Upper lobe of right lung (tissue), 1 donor: ENCODE data around the gene FNIP1. TPM values are rescaled to one million over a fixed set of nuclear protein-coding genes. Genes with fewer than 3 reads are reported as not detected.

ENCODE experiments used
- ATAC-seq: fragments of 200-7000 bp; cut with Tn5 transposase; one replicate; pipeline ENCODE4 v1.9.1; 2020; ENCODE audit warnings: mild to moderate bottlenecking, moderate library complexity
- DNase-seq: peaks from one replicate; pipeline ENCODE4 v3.0.0-alpha.2; 2020
- H3K27ac ChIP-seq: fragments of 200-600 bp; one replicate; pipeline ENCODE4 v1.8.0; 2022
- H3K27me3 ChIP-seq: fragments of 200-600 bp; one replicate; pipeline ENCODE4 v1.8.0; 2022; ENCODE audit warnings: mild to moderate bottlenecking
- H3K36me3 ChIP-seq: fragments of 200-600 bp; one replicate; pipeline ENCODE4 v1.8.0; 2022
- H3K4me1 ChIP-seq: fragments of 200-600 bp; one replicate; pipeline ENCODE4 v1.8.0; 2022
- H3K4me3 ChIP-seq: fragments of 200-600 bp; one replicate; pipeline ENCODE4 v1.8.0; 2022; ENCODE audit warnings: mild to moderate bottlenecking
- H3K9me3 ChIP-seq: fragments of 200-600 bp; one replicate; pipeline ENCODE4 v1.8.0; 2022
- intact Hi-C: fragments of 100-400 bp; cut with DNase I; formaldehyde crosslinking; loops from one replicate; pipeline ENCODE4 v1.11.0; 2022
- total RNA-seq: library from RNA; stranded (reverse); fragmentation: NEBNext Ultra II Directional; extraction: Animal tissue kit (Norgen Biotek cat#: 25700); gene quantifications from one replicate; pipeline ENCODE4 v1.2.1, GENCODE V29; 2021
- TF ChIP-seq, protein P1 (sequence below): fragments of 200-600 bp; IDR thresholded peaks from one replicate; pipeline ENCODE4 v1.8.0; 2022; ENCODE audit warnings: antibody characterized with exemption
- donor health status: DM: no; HTN: yes; CAD: no; lungs with severe emphysema.

FNIP1 gene
- total RNA-seq, 1 donor from 2014 or later = 42.7 TPM

DNA sequence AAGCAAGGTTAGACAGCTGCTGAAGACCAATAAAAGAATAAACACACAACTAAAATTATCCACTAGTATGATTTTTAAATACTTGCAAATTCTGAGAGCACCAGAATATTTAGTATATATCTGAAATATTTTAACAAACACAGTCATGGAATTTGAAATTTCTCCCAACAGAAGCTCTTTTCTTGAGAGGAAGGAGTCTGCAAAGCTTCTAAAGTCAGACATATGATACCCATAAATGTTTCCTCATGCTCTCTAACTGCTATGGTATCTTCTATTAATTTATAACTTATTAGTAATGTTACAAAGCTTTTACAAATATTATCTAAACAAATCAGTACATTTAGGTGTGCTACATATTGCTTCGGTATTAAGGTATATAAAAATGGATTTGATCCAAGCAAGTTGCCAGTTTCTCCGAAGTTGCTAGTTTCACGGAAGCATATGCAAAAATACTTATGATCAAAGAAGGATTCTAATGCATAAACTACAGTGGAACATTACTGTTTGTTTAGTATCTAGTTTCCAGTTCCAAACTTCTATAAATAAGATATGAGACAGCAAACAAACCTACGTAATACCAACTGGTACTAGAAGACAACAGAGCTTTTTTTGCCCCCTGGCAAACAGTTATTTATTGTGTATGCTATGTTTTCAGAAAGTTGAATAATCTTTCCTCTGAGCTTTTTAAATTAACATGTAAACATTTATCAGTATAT lies 22.0 kb downstream of the FNIP1 start:
- Histone ChIP-seq H3K36me3 (no peaks in the 10 kb centered on the region), H3K27ac (no peak overlapping the region), H3K4me3 (no peak overlapping the region), H3K4me1 (peaks cover 27% of the 10 kb centered on the region), H3K9me3 (no peaks in the 10 kb centered on the region), H3K27me3 (no peaks in the 10 kb centered on the region)
- intact Hi-C loops = no loop called here
- DNase-seq (no peak), ATAC-seq (no peak)
- TF ChIP-seq, protein P1, sequence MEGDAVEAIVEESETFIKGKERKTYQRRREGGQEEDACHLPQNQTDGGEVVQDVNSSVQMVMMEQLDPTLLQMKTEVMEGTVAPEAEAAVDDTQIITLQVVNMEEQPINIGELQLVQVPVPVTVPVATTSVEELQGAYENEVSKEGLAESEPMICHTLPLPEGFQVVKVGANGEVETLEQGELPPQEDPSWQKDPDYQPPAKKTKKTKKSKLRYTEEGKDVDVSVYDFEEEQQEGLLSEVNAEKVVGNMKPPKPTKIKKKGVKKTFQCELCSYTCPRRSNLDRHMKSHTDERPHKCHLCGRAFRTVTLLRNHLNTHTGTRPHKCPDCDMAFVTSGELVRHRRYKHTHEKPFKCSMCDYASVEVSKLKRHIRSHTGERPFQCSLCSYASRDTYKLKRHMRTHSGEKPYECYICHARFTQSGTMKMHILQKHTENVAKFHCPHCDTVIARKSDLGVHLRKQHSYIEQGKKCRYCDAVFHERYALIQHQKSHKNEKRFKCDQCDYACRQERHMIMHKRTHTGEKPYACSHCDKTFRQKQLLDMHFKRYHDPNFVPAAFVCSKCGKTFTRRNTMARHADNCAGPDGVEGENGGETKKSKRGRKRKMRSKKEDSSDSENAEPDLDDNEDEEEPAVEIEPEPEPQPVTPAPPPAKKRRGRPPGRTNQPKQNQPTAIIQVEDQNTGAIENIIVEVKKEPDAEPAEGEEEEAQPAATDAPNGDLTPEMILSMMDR = no peak

DNA sequence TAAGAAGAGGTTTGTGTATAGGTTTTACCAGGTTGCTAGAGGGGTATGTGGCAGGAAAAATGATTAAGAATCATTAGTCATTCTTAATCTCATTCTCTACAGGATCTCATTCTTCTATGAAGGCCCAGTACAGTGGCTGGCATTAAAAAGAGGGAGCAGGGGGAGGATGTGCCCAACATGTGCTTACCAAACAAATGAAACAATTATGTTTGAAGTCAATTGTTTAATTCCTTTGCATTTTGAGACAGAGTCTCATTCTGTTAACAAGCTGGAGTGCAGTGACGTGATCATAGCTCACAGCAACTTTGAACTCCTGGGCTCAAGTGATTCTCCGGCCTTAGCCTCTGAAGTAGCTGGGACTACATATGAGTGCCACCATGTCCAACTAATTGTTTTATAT lies 23.0 kb downstream of the FNIP1 start:
- Histone ChIP-seq H3K4me3 (no peak overlapping the region), H3K4me1 (peaks cover 31% of the 10 kb centered on the region), H3K36me3 (no peaks in the 10 kb centered on the region), H3K27ac (no peak overlapping the region), H3K27me3 (no peaks in the 10 kb centered on the region), H3K9me3 (no peaks in the 10 kb centered on the region)
- TF ChIP-seq, protein P1 = no peak
- no peak for ATAC-seq
- no peak for DNase-seq
- intact Hi-C loops = no loop called here

DNA sequence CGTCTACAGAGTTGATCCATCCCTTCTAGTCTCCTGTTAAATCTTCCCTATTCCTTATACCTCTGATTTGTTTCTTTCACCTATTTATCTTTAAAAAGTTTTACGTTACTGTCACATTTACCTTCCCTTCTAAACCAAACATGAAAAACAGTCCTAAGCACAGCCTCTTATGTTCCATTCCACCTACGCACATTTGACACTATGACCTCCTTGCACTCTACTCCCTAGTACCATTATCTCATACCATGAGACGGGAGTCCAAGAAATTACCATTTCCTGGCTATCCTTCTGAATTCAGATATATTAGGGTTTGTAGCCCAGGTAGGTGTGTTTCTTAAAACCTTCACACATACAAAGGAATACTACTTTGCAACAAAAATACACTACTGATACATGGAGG lies 25.1 kb downstream of the FNIP1 start:
- peaks cover 36% of the 10 kb centered on the region for H3K4me1 ChIP-seq
- no peaks in the 10 kb centered on the region for H3K9me3 ChIP-seq
- ATAC-seq = no peak
- H3K27ac ChIP-seq = no peak overlapping the region
- no peak overlapping the region for H3K4me3 ChIP-seq
- intact Hi-C loops = no loop called here
- no peaks in the 10 kb centered on the region for H3K27me3 ChIP-seq
- no peaks in the 10 kb centered on the region for H3K36me3 ChIP-seq
- TF ChIP-seq, protein P1 = no peak
- no peak for DNase-seq

DNA sequence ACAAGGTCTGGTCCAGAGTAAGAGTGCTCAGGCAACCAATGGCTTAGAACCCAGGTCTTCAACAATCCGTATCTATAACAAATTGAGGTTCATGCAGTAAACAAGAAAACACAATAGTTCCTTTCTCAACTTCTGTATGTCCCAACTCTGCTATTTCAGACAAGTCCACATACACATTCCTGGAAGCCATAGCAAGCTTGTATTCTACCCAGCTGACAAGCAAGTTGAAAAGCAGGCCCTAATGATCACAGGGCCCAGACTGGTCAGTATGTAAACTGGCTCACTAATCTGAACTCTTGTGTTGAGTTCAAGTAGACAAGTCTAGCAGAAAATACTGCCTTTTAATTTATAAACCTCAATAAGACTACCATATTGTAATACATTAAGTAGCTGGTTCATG lies 26.9 kb downstream of the FNIP1 start:
- Histone ChIP-seq H3K4me1 (peaks cover 46% of the 10 kb centered on the region), H3K9me3 (no peaks in the 10 kb centered on the region), H3K4me3 (no peak overlapping the region), H3K27ac (no peak overlapping the region), H3K27me3 (no peaks in the 10 kb centered on the region), H3K36me3 (no peaks in the 10 kb centered on the region)
- TF ChIP-seq, protein P1 = no peak
- intact Hi-C loops = no loop called here
- ATAC-seq (no peak), DNase-seq (no peak)

DNA sequence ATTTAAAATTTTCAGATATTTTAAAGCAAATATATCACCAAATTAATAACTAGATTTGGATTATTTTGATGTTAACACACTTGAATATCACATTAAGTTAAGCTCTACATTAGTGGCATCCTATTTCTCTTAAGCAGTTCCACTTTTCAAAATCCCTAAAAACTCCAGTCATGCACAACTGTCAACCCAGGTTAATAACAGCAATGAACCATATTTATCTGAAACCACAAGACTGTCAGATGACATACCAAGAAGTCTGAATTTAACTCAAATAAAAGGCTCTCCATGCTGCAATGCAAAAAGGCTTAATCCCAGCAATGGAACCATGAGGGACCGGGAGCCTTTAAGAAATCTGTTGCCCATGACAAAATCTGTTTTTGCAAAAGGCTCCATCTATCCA lies 27.5 kb downstream of the FNIP1 start:
- DNase-seq (no peak), ATAC-seq (no peak)
- H3K27me3 ChIP-seq = no peaks in the 10 kb centered on the region
- intact Hi-C loops = no loop called here
- peaks cover 46% of the 10 kb centered on the region for H3K4me1 ChIP-seq
- H3K9me3 ChIP-seq = no peaks in the 10 kb centered on the region
- no peaks in the 10 kb centered on the region for H3K36me3 ChIP-seq
- no peak overlapping the region for H3K4me3 ChIP-seq
- H3K27ac ChIP-seq = no peak overlapping the region
- TF ChIP-seq, protein P1 = no peak

DNA sequence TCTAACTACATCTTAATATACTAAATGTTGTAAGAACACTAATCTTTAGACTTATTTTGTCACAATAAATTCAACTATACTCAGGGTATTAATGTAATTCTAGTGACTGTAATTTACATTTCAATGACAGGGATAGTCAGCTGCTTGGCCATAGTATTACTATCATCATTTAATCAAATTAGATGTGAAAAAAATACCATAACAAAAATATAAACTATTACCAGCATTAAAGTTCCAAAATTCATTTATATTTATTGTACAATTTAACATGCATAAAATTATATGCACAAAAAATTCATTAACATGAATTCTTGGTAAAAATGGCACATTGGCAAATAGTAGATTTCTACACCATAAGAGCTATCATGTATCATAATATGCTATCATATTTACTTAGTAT lies 28.9 kb downstream of the FNIP1 start:
- intact Hi-C loops = no loop called here
- Histone ChIP-seq H3K4me1 (peaks cover 40% of the 10 kb centered on the region), H3K36me3 (no peaks in the 10 kb centered on the region), H3K9me3 (no peaks in the 10 kb centered on the region), H3K27me3 (no peaks in the 10 kb centered on the region), H3K27ac (no peak overlapping the region), H3K4me3 (no peak overlapping the region)
- DNase-seq = no peak
- ATAC-seq = no peak
- TF ChIP-seq, protein P1 = no peak
